ENCODE data around the gene HSPG2. TPM values are rescaled to one million over a fixed set of nuclear protein-coding genes. Genes with fewer than 3 reads are reported as not detected.

Gene HSPG2
- total and polyA plus RNA-seq, 2 of the 13 experiments (the other 11 are each of a cell fraction or from before 2014, with no cell fraction given) = 9.1 to 13.1 TPM

DNA sequence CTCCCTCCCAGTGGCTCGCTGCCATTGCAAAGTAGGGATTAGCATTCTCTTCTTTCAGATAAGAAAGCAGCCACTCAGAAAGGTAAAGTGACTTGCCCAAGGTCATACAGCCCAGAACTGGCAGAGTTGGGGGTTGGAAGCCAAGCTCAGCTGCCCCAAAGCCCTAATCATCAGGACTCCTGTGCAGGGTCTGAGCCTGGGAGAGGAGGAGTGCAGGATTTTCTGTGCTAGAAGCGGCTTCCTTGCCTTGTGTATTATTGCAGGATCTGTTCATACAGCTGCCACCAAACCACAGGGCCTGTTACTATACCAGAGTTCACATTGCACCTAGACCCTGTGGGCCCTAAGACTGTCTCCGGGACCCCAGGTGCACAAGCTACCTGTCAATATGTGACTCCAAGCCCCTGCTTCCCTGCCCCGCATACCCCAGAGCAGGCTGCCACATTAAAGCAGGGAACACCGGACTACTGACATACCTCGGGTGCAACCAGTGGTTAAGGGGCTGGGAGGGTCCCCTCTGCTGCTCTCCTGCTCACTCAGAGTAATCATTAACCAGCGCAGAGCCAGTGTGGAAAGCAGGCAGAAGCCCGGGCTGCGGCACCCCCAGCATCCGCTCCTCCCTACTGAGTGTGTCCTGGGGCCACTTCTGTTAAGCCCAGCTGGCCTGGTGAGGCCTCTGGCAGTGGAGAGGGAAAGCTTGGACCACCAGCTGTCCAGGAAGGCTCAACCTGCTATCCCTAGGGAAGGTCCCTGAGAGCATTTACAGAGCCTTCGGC is 15.8 kb downstream of the HSPG2 start (continued):
- TF ChIP-seq, protein P1, sequence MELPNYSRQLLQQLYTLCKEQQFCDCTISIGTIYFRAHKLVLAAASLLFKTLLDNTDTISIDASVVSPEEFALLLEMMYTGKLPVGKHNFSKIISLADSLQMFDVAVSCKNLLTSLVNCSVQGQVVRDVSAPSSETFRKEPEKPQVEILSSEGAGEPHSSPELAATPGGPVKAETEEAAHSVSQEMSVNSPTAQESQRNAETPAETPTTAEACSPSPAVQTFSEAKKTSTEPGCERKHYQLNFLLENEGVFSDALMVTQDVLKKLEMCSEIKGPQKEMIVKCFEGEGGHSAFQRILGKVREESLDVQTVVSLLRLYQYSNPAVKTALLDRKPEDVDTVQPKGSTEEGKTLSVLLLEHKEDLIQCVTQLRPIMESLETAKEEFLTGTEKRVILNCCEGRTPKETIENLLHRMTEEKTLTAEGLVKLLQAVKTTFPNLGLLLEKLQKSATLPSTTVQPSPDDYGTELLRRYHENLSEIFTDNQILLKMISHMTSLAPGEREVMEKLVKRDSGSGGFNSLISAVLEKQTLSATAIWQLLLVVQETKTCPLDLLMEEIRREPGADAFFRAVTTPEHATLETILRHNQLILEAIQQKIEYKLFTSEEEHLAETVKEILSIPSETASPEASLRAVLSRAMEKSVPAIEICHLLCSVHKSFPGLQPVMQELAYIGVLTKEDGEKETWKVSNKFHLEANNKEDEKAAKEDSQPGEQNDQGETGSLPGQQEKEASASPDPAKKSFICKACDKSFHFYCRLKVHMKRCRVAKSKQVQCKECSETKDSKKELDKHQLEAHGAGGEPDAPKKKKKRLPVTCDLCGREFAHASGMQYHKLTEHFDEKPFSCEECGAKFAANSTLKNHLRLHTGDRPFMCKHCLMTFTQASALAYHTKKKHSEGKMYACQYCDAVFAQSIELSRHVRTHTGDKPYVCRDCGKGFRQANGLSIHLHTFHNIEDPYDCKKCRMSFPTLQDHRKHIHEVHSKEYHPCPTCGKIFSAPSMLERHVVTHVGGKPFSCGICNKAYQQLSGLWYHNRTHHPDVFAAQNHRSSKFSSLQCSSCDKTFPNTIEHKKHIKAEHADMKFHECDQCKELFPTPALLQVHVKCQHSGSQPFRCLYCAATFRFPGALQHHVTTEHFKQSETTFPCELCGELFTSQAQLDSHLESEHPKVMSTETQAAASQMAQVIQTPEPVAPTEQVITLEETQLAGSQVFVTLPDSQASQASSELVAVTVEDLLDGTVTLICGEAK (IDR thresholded peaks at IDR 0.05) = no peak
- TF ChIP-seq, protein P1 (CRISPR knock-in tag; IDR thresholded peaks at IDR 0.05) = no peak
- no peak for TF ChIP-seq ZNF256 (CRISPR knock-in tag; conservative IDR thresholded peaks at IDR 0.05)
- TF ChIP-seq, protein P2, sequence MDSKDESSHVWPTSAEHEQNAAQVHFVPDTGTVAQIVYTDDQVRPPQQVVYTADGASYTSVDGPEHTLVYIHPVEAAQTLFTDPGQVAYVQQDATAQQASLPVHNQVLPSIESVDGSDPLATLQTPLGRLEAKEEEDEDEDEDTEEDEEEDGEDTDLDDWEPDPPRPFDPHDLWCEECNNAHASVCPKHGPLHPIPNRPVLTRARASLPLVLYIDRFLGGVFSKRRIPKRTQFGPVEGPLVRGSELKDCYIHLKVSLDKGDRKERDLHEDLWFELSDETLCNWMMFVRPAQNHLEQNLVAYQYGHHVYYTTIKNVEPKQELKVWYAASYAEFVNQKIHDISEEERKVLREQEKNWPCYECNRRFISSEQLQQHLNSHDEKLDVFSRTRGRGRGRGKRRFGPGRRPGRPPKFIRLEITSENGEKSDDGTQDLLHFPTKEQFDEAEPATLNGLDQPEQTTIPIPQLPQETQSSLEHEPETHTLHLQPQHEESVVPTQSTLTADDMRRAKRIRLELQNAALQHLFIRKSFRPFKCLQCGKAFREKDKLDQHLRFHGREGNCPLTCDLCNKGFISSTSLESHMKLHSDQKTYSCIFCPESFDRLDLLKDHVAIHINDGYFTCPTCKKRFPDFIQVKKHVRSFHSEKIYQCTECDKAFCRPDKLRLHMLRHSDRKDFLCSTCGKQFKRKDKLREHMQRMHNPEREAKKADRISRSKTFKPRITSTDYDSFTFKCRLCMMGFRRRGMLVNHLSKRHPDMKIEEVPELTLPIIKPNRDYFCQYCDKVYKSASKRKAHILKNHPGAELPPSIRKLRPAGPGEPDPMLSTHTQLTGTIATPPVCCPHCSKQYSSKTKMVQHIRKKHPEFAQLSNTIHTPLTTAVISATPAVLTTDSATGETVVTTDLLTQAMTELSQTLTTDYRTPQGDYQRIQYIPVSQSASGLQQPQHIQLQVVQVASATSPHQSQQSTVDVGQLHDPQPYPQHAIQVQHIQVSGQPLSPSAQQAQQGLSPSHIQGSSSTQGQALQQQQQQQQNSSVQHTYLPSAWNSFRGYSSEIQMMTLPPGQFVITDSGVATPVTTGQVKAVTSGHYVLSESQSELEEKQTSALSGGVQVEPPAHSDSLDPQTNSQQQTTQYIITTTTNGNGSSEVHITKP (CRISPR knock-in tag; IDR thresholded peaks at IDR 0.05; ENCODE audit: low read depth) = no peak
- no peak for TF ChIP-seq RNF2 (conservative IDR thresholded peaks at IDR 0.05; ENCODE audit: low read depth)
- TF ChIP-seq ZNF619 (CRISPR knock-in tag; IDR thresholded peaks at IDR 0.05) = no peak
- peak; percentile 56; the same call in 1 of the 2 replicates for TF ChIP-seq ETV5 (CRISPR knock-in tag; IDR thresholded peaks at IDR 0.05; ENCODE audit: borderline replicate concordance)
- TF ChIP-seq, protein P3, sequence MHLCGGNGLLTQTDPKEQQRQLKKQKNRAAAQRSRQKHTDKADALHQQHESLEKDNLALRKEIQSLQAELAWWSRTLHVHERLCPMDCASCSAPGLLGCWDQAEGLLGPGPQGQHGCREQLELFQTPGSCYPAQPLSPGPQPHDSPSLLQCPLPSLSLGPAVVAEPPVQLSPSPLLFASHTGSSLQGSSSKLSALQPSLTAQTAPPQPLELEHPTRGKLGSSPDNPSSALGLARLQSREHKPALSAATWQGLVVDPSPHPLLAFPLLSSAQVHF (CRISPR knock-in tag; IDR thresholded peaks at IDR 0.05) = no peak
- no peak for TF ChIP-seq CENPX (CRISPR knock-in tag; IDR thresholded peaks at IDR 0.05)
- peak; percentile 71 for TF ChIP-seq SALL1 (CRISPR knock-in tag; IDR thresholded peaks at IDR 0.05)
- no peak for TF ChIP-seq ZNF530 (CRISPR knock-in tag; IDR thresholded peaks at IDR 0.05; ENCODE audit: low read depth)
- TF ChIP-seq ZNF143 (CRISPR knock-in tag; IDR thresholded peaks at IDR 0.05) = 0 out of 2 replicates have a peak, but pooled peaks have one; percentile 15
- TF ChIP-seq ZFP90 (CRISPR knock-in tag; IDR thresholded peaks at IDR 0.05; ENCODE audit: borderline replicate concordance) = 0 out of 2 replicates have a peak, but pooled peaks have one; percentile 32
